Aorta (tissue), 5 donors: ENCODE measurements around the gene PTPRF. TPM values are rescaled to one million over a fixed set of nuclear protein-coding genes. Genes with fewer than 3 reads are reported as not detected.

Experiments used
- ATAC-seq: fragments of 200-7000 bp; cut with Tn5 transposase; one replicate; pipeline ENCODE4 v1.9.1; 2022; ENCODE audit warnings: moderate library complexity; ENCODE audit not compliant: low FRiP score
- DNase-seq, 2 donors: peaks; one replicate each; pipeline ENCODE4 v3.0.0-alpha.2; 2020
- H3K27ac ChIP-seq, 2 donors: one replicate each; pipeline ENCODE4 v1.5.1; 2013; ENCODE audit warnings: low read length in 2 of 2, mild to moderate bottlenecking in 2 of 2, moderate library complexity in 2 of 2, control low read depth in 1 of 2, inconsistent platforms in 1 of 2, low read depth in 1 of 2
- H3K27me3 ChIP-seq, 2 donors: one replicate each; pipeline ENCODE4 v1.6.1; 2013; ENCODE audit warnings: control low read depth in 1 of 2, low read length in 1 of 2, mild to moderate bottlenecking in 1 of 2, moderate library complexity in 1 of 2; ENCODE audit not compliant: insufficient read depth in 2 of 2, control insufficient read depth in 1 of 2
- H3K36me3 ChIP-seq, 2 donors: one replicate each; pipeline ENCODE4 v1.6.1; 2013; ENCODE audit warnings: control low read depth in 1 of 2, low read length in 1 of 2, mild to moderate bottlenecking in 1 of 2; ENCODE audit not compliant: insufficient read depth in 2 of 2, control insufficient read depth in 1 of 2
- H3K4me1 ChIP-seq, 2 donors: one replicate each; pipeline ENCODE4 v1.6.1; 2013; ENCODE audit warnings: low read length in 2 of 2, control low read depth in 1 of 2, mild to moderate bottlenecking in 1 of 2, moderate library complexity in 1 of 2; ENCODE audit not compliant: insufficient read depth in 2 of 2, control insufficient read depth in 1 of 2
- H3K4me3 ChIP-seq, 2 donors: one replicate each; pipeline ENCODE4 v1.5.1; 2013; ENCODE audit warnings: low read length in 2 of 2, control low read depth in 1 of 2, mild to moderate bottlenecking in 1 of 2
- H3K9me3 ChIP-seq: one replicate; pipeline ENCODE4 v1.6.1; 2013; ENCODE audit warnings: mild to moderate bottlenecking, low read length; ENCODE audit not compliant: control insufficient read depth
- WGBS, 2 donors: extraction: QIAGEN DNeasy Blood & Tissue Kit; methylation state at CpG; one replicate each; pipeline ENCODE4 v1.1.7; 2013; 5-methylcytosine and 5-hydroxymethylcytosine counted together
- intact Hi-C, 2 donors: fragments of 100-400 bp; cut with DNase I; formaldehyde crosslinking; loops; one replicate each; pipeline versions ENCODE4 v1.14.2 to v1.15.0; 2022
- polyA plus RNA-seq, 2 donors: library from polyadenylated mRNA; stranded (reverse); fragments of 200-250 nt; gene quantifications; one replicate each; pipeline ENCODE4 v1.2.3, GENCODE V29; 2013
- total RNA-seq, 2 donors: library from RNA; stranded (reverse); fragmentation: NEBNext Ultra II Directional; extraction: Animal tissue kit (Norgen Biotek cat#: 25700); gene quantifications; one replicate each; pipeline ENCODE4 v1.2.1, GENCODE V29; 2021
- donor health status: healthy with polysubstance abuse.
- donor health status: Bipolar disorder and iron deficiency.
- donor health status: DM: no; HTN: no; CAD: no.
- donor health status: DM: no; HTN: no; CAD: no.
- donor health status: DM: yes; HTN: yes; CAD: no.

Gene PTPRF
- total and polyA plus RNA-seq, 4 donors: 11.6 to 86.2 (median 40.6) TPM

GRCh38 chr1:43509740-43510375 lies 20.8 kb upstream of the PTPRF start:
- no peak for DNase-seq
- no peak for ATAC-seq
- peaks cover 1% of the 10 kb centered on the region for H3K9me3 ChIP-seq
- intact Hi-C loops: no loop called here
- no peaks in the 10 kb centered on the region for H3K36me3 ChIP-seq
- WGBS, 2 donors: 82 to 84% methylated on average over 12 of the region's 12 CpGs
- no peaks in the 10 kb centered on the region for H3K27me3 ChIP-seq
- H3K4me1 ChIP-seq: no peaks in the 10 kb centered on the region
- no peak overlapping the region for H3K4me3 ChIP-seq
- no peak overlapping the region for H3K27ac ChIP-seq

- WGBS, 2 donors: 90% methylated on average over 5 of the region's 5 CpGs
- DNase-seq: no peak
- peaks cover 1% of the 10 kb centered on the region for H3K9me3 ChIP-seq
- H3K36me3 ChIP-seq: no peaks in the 10 kb centered on the region
- H3K27ac ChIP-seq: no peak overlapping the region
- intact Hi-C loops: no loop called here
- no peaks in the 10 kb centered on the region for H3K4me1 ChIP-seq
- no peaks in the 10 kb centered on the region for H3K27me3 ChIP-seq
- H3K4me3 ChIP-seq: no peak overlapping the region
- no peak for ATAC-seq
Measured at GRCh38 chr1:43510621-43511020, 20.1 kb upstream of the PTPRF start.

GRCh38 chr1:43511394-43511793 lies 19.3 kb upstream of the PTPRF start:
- Histone ChIP-seq H3K4me3 (no peak overlapping the region), H3K27ac (no peak overlapping the region), H3K27me3 (no peaks in the 10 kb centered on the region), H3K36me3 (no peaks in the 10 kb centered on the region), H3K9me3 (peaks cover 1% of the 10 kb centered on the region), H3K4me1 (no peaks in the 10 kb centered on the region)
- ATAC-seq (no peak), DNase-seq (no peak)
- intact Hi-C loops: no loop called here
- 78 to 83% methylated on average over 1 of the region's 1 CpG for WGBS, 2 donors

- Histone ChIP-seq H3K9me3 (peaks cover 1% of the 10 kb centered on the region), H3K4me3 (no peak overlapping the region), H3K4me1 (no peaks in the 10 kb centered on the region), H3K27ac (no peak overlapping the region), H3K36me3 (no peaks in the 10 kb centered on the region), H3K27me3 (no peaks in the 10 kb centered on the region)
- WGBS, 2 donors: 86 to 89% methylated on average over 2 of the region's 2 CpGs
- intact Hi-C loops: no loop called here
- ATAC-seq (no peak), DNase-seq (no peak)
Measured at GRCh38 chr1:43512133-43512532, 18.6 kb upstream of the PTPRF start.

DNA sequence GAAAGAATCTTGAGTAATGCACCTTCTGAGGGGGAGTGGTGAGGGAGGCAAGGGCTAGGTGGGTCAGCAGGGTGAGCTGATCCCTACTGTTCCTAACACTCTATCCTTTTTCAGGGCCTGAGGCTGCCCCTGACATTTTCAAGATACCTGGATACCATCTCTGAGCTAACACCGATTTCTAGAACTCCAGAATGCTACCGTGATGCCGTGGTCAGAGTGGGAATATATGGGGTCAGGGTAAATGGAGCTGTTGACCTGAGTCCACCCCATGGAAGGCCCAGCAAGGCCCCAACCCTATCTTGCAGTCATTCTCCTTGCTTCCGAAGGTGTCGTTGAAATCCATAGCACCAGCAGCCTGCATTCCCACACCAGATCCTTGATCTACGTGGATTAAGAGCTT lies 18.0 kb upstream of the PTPRF start:
- 91 to 94% methylated on average over 6 of the region's 6 CpGs for WGBS, 2 donors
- Histone ChIP-seq H3K27me3 (no peaks in the 10 kb centered on the region), H3K36me3 (no peaks in the 10 kb centered on the region), H3K9me3 (peaks cover 1% of the 10 kb centered on the region), H3K4me3 (no peak overlapping the region), H3K4me1 (no peaks in the 10 kb centered on the region), H3K27ac (no peak overlapping the region)
- DNase-seq: no peak
- intact Hi-C loops: no loop called here
- ATAC-seq: no peak

DNA sequence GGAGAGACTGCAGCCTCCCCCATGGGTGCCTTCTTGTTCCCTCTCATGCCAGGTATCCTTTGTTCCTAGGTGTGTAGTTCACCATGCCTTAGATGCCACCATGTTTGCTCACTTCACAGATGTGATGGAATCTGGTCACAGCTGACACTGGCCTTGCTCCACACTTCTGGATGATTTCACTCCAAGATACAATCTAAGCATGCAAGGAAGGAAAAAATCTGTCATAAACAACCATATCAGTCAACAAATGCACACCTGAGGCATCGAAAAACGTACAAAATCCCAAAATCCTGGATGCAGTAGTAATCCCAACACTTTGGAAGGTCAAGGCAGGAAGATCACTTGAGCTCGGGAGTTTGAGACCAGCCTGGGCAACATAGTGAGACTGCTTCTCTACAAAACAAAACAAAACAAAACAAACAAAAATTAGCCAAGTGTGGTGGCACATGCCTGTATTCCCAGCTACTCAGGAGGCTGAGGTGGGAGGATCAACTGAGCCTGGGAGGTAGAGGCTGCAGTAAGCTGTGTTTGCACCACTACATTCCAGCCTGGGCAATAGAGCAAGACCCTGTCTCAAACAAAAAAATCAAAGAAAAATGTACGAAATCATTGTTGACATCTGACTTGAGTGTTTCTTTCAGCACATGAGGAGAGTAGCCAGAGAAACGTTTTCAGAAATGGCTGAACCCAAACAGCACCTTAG lies 17.1 kb upstream of the PTPRF start:
- 75 to 80% methylated on average over 5 of the region's 5 CpGs for WGBS, 2 donors

DNA sequence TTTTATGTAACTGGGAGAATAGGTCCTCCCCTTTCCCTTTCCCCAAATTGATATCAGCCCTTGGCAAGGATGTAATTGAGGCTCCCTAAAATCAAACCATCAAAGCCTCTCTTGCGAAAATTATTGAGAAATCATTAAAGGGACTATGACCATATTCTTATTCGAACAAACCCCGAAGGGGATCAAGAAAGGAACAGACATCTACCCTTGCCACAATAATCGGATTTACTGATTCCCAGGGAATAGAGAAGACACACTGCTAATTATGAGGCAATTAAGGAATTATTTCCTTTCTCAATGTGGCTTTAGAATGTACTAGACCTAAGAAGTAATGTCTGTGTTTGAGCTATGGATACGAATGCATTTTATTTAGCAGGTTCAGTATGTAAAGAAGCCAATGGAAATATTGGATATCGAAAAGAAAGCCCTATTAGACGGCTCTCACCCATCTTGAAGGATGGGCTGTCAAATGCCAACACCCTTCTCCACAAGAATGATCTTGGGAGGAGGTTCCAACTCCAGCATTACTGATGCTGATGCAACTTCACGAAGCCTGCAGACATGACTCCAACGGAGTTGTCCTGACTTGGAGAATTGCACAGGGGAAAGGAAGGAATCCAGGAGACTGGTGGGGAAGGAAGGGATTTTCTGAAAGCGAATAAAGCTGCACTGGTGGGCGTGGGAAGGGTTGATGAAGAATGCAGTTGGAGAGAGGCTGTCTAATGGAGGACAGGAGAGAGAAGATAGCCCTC lies 11.6 kb upstream of the PTPRF start:
- ATAC-seq (no peak), DNase-seq (no peak)
- intact Hi-C loops: no loop called here

More for the DNA sequence above, 17.1 kb upstream of the PTPRF start:
- no peaks in the 10 kb centered on the region for H3K36me3 ChIP-seq
- H3K9me3 ChIP-seq: peaks cover 1% of the 10 kb centered on the region
- DNase-seq: no peak
- no peak overlapping the region for H3K4me3 ChIP-seq
- H3K27ac ChIP-seq: no peak overlapping the region
- no peak for ATAC-seq
- intact Hi-C loops: no loop called here
- no peaks in the 10 kb centered on the region for H3K4me1 ChIP-seq
- H3K27me3 ChIP-seq: no peaks in the 10 kb centered on the region

DNA sequence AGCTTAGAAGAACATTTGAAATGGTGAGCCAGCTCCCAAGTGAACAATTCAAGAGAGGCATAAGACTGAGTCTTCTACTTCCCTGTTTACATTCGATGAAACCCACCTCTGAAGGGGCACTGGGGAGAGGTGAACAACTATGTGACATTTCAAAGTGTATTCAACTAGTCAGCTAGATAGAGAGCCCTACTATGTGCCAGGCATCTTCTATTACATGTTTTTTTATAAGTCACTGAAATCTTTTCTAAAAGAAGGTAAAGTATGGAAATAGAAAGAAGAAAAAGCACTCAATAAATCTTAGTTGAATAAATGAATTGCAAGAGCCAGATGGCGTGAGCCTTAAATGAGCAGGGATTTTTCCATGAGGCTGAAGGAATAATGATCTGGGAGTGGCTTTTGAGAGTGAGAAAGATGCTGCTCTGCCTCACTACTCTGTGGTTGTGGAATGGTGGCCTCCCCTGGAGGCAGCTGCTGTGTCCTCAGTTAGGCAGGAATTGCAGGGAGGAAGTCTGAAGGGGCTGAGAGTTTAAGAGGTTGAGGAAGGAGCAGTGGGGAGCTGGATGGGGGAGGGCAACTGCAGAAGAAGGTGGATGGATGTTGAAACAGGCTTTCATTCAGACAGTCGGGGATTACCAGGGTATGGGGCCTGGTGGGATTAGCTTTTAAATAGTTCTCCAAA lies 10.4 kb upstream of the PTPRF start:
- Histone ChIP-seq H3K4me3 (no peak overlapping the region), H3K9me3 (no peaks in the 10 kb centered on the region), H3K36me3 (no peaks in the 10 kb centered on the region), H3K4me1 (no peaks in the 10 kb centered on the region), H3K27ac (no peak overlapping the region), H3K27me3 (no peaks in the 10 kb centered on the region)
- intact Hi-C loops: no loop called here
- 63 to 64% methylated on average over 3 of the region's 3 CpGs for WGBS, 2 donors
- ATAC-seq: no peak
- DNase-seq: peak in 1 of 2 donors; percentile 30

More for the DNA sequence above, 11.6 kb upstream of the PTPRF start:
- H3K4me3 ChIP-seq: no peak overlapping the region
- H3K4me1 ChIP-seq: no peaks in the 10 kb centered on the region
- H3K27me3 ChIP-seq: no peaks in the 10 kb centered on the region
- 85 to 87% methylated on average over 11 of the region's 11 CpGs for WGBS, 2 donors
- no peak overlapping the region for H3K27ac ChIP-seq
- no peaks in the 10 kb centered on the region for H3K9me3 ChIP-seq
- H3K36me3 ChIP-seq: no peaks in the 10 kb centered on the region
